WTC11 (cell line): ENCODE data around the gene TEAD1. TPM values are rescaled to one million over a fixed set of nuclear protein-coding genes. Genes with fewer than 3 reads are reported as not detected.

Experiments
- ATAC-seq: fragments of 200-7000 bp; cut with Tn5 transposase; 2 replicates; pipeline ENCODE4 v1.10.0; 2021; ENCODE audit warnings: mild to moderate bottlenecking, moderate library complexity
- CTCF ChIA-PET: fragments of 300-600 bp; sonication (Branson Sonifier 250); formaldehyde crosslinking; loops from one replicate; lab custom pipeline; 2021; ENCODE audit warnings: antibody characterized with exemption; lab: Charles Lee
- POLR2A ChIA-PET: fragments of 350-600 bp; sonication (Branson Sonifier 250); formaldehyde crosslinking; loops from one replicate; lab custom pipeline; 2021; ENCODE audit warnings: antibody characterized with exemption; lab: Charles Lee
- DNase-seq: peaks from one replicate; pipeline ENCODE4 v3.0.0; 2021; ENCODE audit warnings: low spot score
- H3K27ac Mint-ChIP-seq: 2 replicates; pipeline ENCODE4 v1.8.0; 2021; ENCODE audit warnings: mixed read lengths
- H3K27me3 Mint-ChIP-seq: 2 replicates; pipeline ENCODE4 v1.8.0; 2021; ENCODE audit warnings: low read depth, mild to moderate bottlenecking, moderate library complexity, mixed read lengths
- H3K36me3 Mint-ChIP-seq: 2 replicates; pipeline ENCODE4 v1.8.0; 2021; ENCODE audit warnings: mixed read lengths
- H3K4me1 Mint-ChIP-seq: 2 replicates; pipeline ENCODE4 v1.8.0; 2022; ENCODE audit warnings: mixed read lengths
- H3K4me3 Mint-ChIP-seq: 2 replicates; pipeline ENCODE4 v1.8.0; 2021; ENCODE audit warnings: mild to moderate bottlenecking, moderate library complexity, mixed read lengths
- H3K9me3 Mint-ChIP-seq: 2 replicates; pipeline ENCODE4 v1.8.0; 2021; ENCODE audit warnings: mixed read lengths
- ARID4B ChIP-seq: sonication (generic); formaldehyde crosslinking; IDR thresholded peaks from 2 replicates; pipeline ENCODE4 v1.8.0; 2023; ENCODE audit warnings: missing genetic modification reagents, mild to moderate bottlenecking, borderline replicate concordance
- ERG ChIP-seq: fragments of 250-450 bp; sonication (Bioruptor Pico); IDR thresholded peaks from 2 replicates; pipeline ENCODE4 v1.8.0; 2021; ENCODE audit warnings: mild to moderate bottlenecking
- GRHL2 ChIP-seq: fragments of 250-450 bp; sonication (Bioruptor Pico); IDR thresholded peaks from 2 replicates; pipeline ENCODE4 v1.8.0; 2022; ENCODE audit warnings: mild to moderate bottlenecking, moderate library complexity; ENCODE audit not compliant: insufficient replicate concordance, severe bottlenecking
- IRF1 ChIP-seq: sonication (generic); formaldehyde crosslinking; IDR thresholded peaks from 2 replicates; pipeline ENCODE4 v1.8.0; 2023; ENCODE audit warnings: missing genetic modification reagents
- JAZF1 ChIP-seq: fragments of 250-450 bp; sonication (Bioruptor Pico); IDR thresholded peaks from 2 replicates; pipeline ENCODE4 v1.9.0; 2021; ENCODE audit warnings: moderate library complexity, mild to moderate bottlenecking, inconsistent platforms
- NR2C2 ChIP-seq: sonication (generic); formaldehyde crosslinking; IDR thresholded peaks from 2 replicates; pipeline ENCODE4 v1.8.0; 2022; ENCODE audit warnings: mild to moderate bottlenecking, missing genetic modification reagents
- PRDM15 ChIP-seq: sonication (generic); formaldehyde crosslinking; IDR thresholded peaks from 2 replicates; pipeline ENCODE4 v1.8.0; 2022; ENCODE audit warnings: missing genetic modification reagents
- SMAD3 ChIP-seq: sonication (generic); formaldehyde crosslinking; IDR thresholded peaks from 2 replicates; pipeline ENCODE4 v1.8.0; 2022; ENCODE audit warnings: missing genetic modification reagents, mild to moderate bottlenecking, borderline replicate concordance
- SP1 ChIP-seq: sonication (generic); formaldehyde crosslinking; conservative IDR thresholded peaks from 2 replicates; pipeline ENCODE4 v1.8.1; 2022; ENCODE audit warnings: missing genetic modification reagents
- STAT6 ChIP-seq: sonication (generic); formaldehyde crosslinking; conservative IDR thresholded peaks from 2 replicates; pipeline ENCODE4 v1.8.1; 2023; ENCODE audit warnings: mild to moderate bottlenecking, low read depth, missing genetic modification reagents, moderate library complexity
- TCF7 ChIP-seq: sonication (generic); formaldehyde crosslinking; IDR thresholded peaks from 2 replicates; pipeline ENCODE4 v1.8.0; 2022; ENCODE audit warnings: mild to moderate bottlenecking, low read depth, missing genetic modification reagents, moderate library complexity
- TP53 ChIP-seq: sonication (generic); formaldehyde crosslinking; IDR thresholded peaks from 2 replicates; pipeline ENCODE4 v1.8.1; 2023; ENCODE audit warnings: mild to moderate bottlenecking, missing genetic modification reagents
- ZBTB21 ChIP-seq: sonication (generic); formaldehyde crosslinking; IDR thresholded peaks from 2 replicates; pipeline ENCODE4 v1.8.1; 2023; ENCODE audit warnings: mild to moderate bottlenecking, missing genetic modification reagents, borderline replicate concordance
- ZNF219 ChIP-seq: sonication (generic); formaldehyde crosslinking; IDR thresholded peaks from 2 replicates; pipeline ENCODE4 v1.8.0; 2023; ENCODE audit warnings: missing genetic modification reagents, mild to moderate bottlenecking, borderline replicate concordance
- ZNF317 ChIP-seq: sonication (generic); formaldehyde crosslinking; IDR thresholded peaks from 2 replicates; pipeline ENCODE4 v1.8.1; 2023; ENCODE audit warnings: low read depth, mild to moderate bottlenecking, moderate library complexity, missing genetic modification reagents, borderline replicate concordance
- ZNF425 ChIP-seq: fragments of 250-450 bp; sonication (Bioruptor Pico); conservative IDR thresholded peaks from 2 replicates; pipeline ENCODE4 v1.9.0; 2021; ENCODE audit warnings: mild to moderate bottlenecking
- ZNF512 ChIP-seq: sonication (generic); formaldehyde crosslinking; IDR thresholded peaks from 2 replicates; pipeline ENCODE4 v1.8.1; 2022; ENCODE audit warnings: missing genetic modification reagents, borderline replicate concordance
- ZNF671 ChIP-seq: fragments of 250-450 bp; sonication (Bioruptor Pico); IDR thresholded peaks from 2 replicates; pipeline ENCODE4 v1.8.0; 2021; ENCODE audit warnings: mild to moderate bottlenecking
- ZSCAN18 ChIP-seq: fragments of 250-450 bp; sonication (Bioruptor Pico); IDR thresholded peaks from 2 replicates; pipeline ENCODE4 v2.1.2; 2022; ENCODE audit warnings: mild to moderate bottlenecking, moderate library complexity
- total RNA-seq: library from RNA; stranded (reverse); gene quantifications from 3 replicates; pipeline ENCODE4 v1.2.3, GENCODE V29; 2021

TEAD1 gene
- total RNA-seq, 1 experiment from 2014 or later: 79.9 TPM

- ChIA-PET POLR2A (no interaction called here), CTCF (interaction anchor here (1.2 kb wide), 1 partner anchor 587 kb away, joined by 3 read pairs; no protein-coding TSS in a partner anchor)
- H3K9me3 Mint-ChIP-seq: no peaks in the 10 kb centered on the region
- H3K4me3 Mint-ChIP-seq: no peak overlapping the region
- DNase-seq (no peak), ATAC-seq (no peak)
- peaks cover 18% of the 10 kb centered on the region for H3K36me3 Mint-ChIP-seq
- no peak overlapping the region for H3K27ac Mint-ChIP-seq
- peaks cover 50% of the 10 kb centered on the region for H3K4me1 Mint-ChIP-seq
- no peaks in the 10 kb centered on the region for H3K27me3 Mint-ChIP-seq
- TF ChIP-seq ZNF671 (CRISPR knock-in tag) (no peak), TP53 (CRISPR knock-in tag) (no peak), TCF7 (no peak), ZNF425 (CRISPR knock-in tag) (no peak), ZNF317 (CRISPR knock-in tag) (no peak), SP1 (CRISPR knock-in tag) (no peak), STAT6 (CRISPR knock-in tag) (no peak), IRF1 (CRISPR knock-in tag) (no peak), ZNF512 (CRISPR knock-in tag) (no peak), ZNF219 (CRISPR knock-in tag) (no peak), PRDM15 (CRISPR knock-in tag) (no peak), ERG (CRISPR knock-in tag) (no peak), ARID4B (CRISPR knock-in tag) (no peak), ZBTB21 (CRISPR knock-in tag) (no peak), JAZF1 (CRISPR knock-in tag) (no peak), SMAD3 (CRISPR knock-in tag) (no peak), NR2C2 (CRISPR knock-in tag) (no peak), ZSCAN18 (CRISPR knock-in tag) (no peak), GRHL2 (CRISPR knock-in tag) (no peak)
These were observed 243.6 kb downstream of the TEAD1 start for GRCh38 chr11:12917822-12918221.
